Measurements from ENCODE around the gene SOCS3.

DNA sequence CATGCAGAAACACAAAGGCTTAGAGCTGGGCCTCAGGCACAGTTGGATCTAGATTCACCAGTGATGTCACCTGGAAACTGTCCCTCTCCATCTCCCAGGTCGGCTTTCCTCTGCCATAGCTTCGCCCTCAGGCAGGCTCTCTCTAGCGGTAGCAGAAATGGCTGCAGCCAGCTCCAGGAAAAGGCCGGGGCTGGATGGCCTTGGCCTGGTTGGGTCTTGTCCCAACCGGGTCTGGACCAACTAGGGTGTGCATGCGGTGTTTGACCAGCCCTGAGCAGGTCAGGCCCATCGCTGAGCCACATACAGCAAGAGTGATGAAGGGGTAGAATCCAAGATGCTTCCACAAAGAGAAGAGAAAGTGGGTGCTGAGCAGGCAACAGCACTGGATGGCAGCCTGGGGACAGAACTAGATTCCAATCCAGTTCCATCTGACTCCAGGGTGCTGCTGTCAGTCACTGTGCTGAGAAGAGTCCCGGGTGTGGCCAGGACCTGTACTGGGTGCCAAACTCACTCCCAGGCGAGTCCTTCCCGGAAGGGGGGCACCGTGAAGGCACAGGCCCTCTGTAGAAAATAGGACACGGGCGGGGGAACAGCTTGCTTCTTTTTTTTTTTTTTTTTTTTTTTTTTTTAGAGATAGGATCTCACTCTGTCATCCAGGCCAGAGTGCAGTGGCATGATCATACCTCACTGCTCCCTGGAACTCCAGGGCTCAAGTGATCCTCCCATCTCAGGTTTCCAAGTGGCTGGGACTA, 51.8 kb downstream of the SOCS3 start:
- no peak for TF ChIP-seq EZH2 (optimal IDR thresholded peaks at IDR 0.05; ENCODE audit: low read depth, low read length)
- TF ChIP-seq, protein P1, sequence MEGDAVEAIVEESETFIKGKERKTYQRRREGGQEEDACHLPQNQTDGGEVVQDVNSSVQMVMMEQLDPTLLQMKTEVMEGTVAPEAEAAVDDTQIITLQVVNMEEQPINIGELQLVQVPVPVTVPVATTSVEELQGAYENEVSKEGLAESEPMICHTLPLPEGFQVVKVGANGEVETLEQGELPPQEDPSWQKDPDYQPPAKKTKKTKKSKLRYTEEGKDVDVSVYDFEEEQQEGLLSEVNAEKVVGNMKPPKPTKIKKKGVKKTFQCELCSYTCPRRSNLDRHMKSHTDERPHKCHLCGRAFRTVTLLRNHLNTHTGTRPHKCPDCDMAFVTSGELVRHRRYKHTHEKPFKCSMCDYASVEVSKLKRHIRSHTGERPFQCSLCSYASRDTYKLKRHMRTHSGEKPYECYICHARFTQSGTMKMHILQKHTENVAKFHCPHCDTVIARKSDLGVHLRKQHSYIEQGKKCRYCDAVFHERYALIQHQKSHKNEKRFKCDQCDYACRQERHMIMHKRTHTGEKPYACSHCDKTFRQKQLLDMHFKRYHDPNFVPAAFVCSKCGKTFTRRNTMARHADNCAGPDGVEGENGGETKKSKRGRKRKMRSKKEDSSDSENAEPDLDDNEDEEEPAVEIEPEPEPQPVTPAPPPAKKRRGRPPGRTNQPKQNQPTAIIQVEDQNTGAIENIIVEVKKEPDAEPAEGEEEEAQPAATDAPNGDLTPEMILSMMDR (IDR thresholded peaks at IDR 0.05; ENCODE audit: low read length), result no peak
